LNCAP (cell line): ENCODE measurements around the gene SKIC2.

Experiments
- TF ChIP-seq, protein P1 (sequence below): fragments of 450-650 bp; IDR thresholded peaks from 2 replicates; pipeline ENCODE4 v1.5.1; 2017; ENCODE audit warnings: mild to moderate bottlenecking

SKIC2 gene

GRCh38 chr6:31948306-31948705, 10.7 kb upstream of the SKIC2 start:
- TF ChIP-seq, protein P1, sequence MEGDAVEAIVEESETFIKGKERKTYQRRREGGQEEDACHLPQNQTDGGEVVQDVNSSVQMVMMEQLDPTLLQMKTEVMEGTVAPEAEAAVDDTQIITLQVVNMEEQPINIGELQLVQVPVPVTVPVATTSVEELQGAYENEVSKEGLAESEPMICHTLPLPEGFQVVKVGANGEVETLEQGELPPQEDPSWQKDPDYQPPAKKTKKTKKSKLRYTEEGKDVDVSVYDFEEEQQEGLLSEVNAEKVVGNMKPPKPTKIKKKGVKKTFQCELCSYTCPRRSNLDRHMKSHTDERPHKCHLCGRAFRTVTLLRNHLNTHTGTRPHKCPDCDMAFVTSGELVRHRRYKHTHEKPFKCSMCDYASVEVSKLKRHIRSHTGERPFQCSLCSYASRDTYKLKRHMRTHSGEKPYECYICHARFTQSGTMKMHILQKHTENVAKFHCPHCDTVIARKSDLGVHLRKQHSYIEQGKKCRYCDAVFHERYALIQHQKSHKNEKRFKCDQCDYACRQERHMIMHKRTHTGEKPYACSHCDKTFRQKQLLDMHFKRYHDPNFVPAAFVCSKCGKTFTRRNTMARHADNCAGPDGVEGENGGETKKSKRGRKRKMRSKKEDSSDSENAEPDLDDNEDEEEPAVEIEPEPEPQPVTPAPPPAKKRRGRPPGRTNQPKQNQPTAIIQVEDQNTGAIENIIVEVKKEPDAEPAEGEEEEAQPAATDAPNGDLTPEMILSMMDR, result no peak

DNA sequence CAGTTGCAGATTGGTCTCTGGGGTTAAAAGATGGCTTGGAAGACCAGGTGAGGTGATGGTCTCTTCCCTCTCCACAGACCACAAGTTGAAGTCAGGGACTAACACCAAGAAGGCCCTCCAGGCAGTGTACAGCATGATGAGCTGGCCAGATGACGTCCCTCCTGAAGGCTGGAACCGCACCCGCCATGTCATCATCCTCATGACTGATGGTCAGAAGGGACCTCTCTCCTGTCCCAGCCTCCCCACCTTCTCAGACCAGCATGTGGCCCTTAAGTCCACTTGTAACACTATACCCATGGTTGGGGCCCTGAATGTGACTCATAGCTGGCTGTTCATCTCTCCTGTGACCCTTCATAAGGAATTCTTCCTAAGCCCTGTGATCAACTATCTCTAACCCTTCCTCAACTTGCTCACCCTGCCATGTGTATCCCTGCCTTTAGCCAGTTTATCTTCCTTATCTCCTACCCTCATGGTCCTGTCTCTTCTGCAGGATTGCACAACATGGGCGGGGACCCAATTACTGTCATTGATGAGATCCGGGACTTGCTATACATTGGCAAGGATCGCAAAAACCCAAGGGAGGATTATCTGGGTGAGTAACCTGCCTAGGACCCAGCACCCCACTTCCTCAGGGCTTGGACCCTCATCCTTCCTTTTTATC, 10.1 kb upstream of the SKIC2 start:
- TF ChIP-seq, protein P1, result no peak

DNA sequence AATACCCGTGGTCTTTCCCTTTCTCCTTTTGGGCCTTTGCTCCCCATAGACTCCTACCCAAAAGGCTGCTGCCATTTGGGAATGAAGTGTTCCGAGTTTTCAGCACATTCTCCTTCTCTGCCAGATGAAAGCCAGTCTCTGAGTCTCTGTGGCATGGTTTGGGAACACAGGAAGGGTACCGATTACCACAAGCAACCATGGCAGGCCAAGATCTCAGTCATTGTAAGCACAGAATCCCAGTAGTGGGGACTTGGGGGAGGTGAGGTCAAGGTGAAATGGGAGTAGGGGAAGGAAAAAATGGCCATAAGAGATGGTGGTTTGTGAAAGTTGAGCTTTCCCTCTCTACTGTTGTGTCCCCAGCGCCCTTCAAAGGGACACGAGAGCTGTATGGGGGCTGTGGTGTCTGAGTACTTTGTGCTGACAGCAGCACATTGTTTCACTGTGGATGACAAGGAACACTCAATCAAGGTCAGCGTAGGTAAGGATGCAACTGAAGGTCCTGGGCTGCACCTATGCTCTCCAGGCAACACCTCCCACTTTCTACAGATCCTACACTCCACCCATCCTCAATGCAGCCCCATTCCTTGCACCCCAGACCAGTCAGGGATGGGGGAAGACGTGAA, 8.9 kb upstream of the SKIC2 start:
- TF ChIP-seq, protein P1, result no peak

GRCh38 chr6:31952140-31952805, 6.7 kb upstream of the SKIC2 start:
- TF ChIP-seq, protein P1, result peak; percentile 71

DNA sequence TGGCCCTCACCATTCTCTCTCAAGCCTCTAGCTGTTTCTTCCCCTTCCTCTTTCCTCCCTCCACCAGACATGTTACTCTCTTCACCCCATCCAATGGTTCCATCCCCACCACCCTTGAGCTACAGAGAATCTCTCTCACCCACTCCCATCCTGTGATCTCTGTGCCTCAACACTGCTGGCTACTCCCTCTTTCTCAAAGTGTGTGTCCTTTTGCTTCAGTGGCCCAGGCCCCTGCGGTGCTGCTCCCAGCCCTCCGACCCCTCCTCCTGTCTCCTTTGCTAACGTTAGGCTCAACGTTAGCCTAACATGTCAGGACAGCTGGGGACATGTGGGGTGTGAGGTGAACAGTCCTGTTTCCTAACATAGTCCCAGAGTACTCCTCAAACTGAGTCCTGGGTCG, 6.1 kb upstream of the SKIC2 start:
- TF ChIP-seq, protein P1, result no peak

DNA sequence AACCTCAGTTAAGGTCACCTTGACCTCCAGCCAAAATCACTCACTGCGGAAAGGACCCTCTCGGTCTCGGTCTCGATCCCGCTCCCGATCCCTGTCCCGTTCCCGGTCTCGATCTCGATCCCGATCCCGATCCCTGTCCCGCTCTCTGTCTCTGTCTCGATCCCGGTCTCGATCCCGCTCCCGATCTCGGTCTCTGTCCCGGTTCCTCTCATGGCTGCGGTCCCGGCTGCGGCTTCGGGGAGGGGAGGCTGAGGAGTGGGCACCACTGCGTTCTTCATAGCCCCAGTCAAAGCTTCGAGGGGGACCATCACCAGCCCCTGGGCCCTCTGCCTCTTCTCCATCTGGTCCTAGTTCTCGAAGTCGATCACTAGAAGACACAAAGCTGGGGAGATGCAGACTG, 4.5 kb upstream of the SKIC2 start:
- TF ChIP-seq, protein P1, result no peak

- TF ChIP-seq, protein P1, result no peak
Observed at GRCh38 chr6:31956796-31957195, 2.2 kb upstream of the SKIC2 start.
